ENCODE results near the gene CBFB. TPM values are rescaled to one million over a fixed set of nuclear protein-coding genes. Genes with fewer than 3 reads are reported as not detected.
"Not testable (repeated sequence)": the region's sequence is repeated elsewhere in the genome, so short reads cannot be mapped to it uniquely, and the experiment has no call there.

The CBFB gene
- total RNA-seq, 2 experiments from 2014 or later = 111 to 114 TPM

DNA sequence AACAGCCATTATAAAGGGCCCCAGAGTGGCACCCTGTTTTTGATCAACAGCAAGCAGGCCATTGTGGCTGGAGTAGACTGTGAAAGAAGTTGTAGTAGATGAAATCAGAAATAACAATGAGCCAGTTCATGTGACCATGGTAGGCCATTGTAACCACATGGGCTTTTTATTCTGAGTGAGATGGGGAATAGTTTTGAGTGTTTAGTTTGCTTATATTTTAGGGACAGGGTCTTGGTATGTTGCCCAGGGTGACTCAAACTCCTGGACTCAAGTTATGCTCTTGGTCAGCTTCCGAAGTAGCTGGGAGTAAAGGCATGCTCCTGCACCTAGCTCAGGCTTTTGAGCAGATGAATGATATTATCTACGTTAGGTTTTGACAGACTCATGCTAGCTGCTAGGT, 12.0 kb downstream of the CBFB start:
- H3K36me3 Mint-ChIP-seq (ENCODE audit: low read depth) = peaks cover 36% of the 10 kb centered on the region
- ChIA-PET POLR2A (interaction anchor here (1.1 kb wide), 2 partner anchors 39 to 41 kb away, joined by 3 to 4 read pairs; no protein-coding TSS in a partner anchor), CTCF (interaction anchor here (0.6 to 1.5 kb wide), 2 partner anchors 12 to 23 kb away, joined by 3 read pairs; partner anchors contain the start of gene CBFB)
- no peak overlapping the region for H3K27ac Mint-ChIP-seq
- intact Hi-C loops (cut with micrococcal nuclease) = no loop called here
- TF ChIP-seq, protein P1, sequence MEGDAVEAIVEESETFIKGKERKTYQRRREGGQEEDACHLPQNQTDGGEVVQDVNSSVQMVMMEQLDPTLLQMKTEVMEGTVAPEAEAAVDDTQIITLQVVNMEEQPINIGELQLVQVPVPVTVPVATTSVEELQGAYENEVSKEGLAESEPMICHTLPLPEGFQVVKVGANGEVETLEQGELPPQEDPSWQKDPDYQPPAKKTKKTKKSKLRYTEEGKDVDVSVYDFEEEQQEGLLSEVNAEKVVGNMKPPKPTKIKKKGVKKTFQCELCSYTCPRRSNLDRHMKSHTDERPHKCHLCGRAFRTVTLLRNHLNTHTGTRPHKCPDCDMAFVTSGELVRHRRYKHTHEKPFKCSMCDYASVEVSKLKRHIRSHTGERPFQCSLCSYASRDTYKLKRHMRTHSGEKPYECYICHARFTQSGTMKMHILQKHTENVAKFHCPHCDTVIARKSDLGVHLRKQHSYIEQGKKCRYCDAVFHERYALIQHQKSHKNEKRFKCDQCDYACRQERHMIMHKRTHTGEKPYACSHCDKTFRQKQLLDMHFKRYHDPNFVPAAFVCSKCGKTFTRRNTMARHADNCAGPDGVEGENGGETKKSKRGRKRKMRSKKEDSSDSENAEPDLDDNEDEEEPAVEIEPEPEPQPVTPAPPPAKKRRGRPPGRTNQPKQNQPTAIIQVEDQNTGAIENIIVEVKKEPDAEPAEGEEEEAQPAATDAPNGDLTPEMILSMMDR (IDR thresholded peaks at IDR 0.05) = no peak
- ATAC-seq (no peak), DNase-seq (no peak)
- H3K4me3 Mint-ChIP-seq = no peak overlapping the region
- H3K9me3 Mint-ChIP-seq = no peaks in the 10 kb centered on the region
- peaks cover 20% of the 10 kb centered on the region for H3K4me1 Mint-ChIP-seq (ENCODE audit: low read depth)
- H3K27me3 Mint-ChIP-seq = no peaks in the 10 kb centered on the region

DNA sequence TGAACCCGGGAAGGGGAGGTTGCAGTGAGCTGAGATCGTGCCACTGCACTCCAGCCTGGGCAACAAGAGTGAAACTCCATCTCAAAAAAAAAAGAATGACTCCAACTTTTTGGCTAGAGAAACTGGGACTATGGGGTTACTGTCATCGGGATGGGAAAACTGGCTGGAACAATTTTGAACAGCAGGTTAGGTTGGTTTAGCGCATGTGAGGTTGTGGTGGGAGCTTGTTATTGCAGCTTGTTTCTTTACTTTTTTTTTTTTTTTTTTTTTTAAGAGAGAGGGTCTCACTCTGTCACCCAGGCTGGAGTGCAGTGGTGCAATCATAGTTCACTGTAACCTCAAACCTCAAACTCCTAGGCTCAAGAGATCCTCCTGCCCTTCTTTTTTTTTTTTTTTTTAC, 12.6 kb downstream of the CBFB start:
- CTCF ChIA-PET = interaction anchor here (1.5 to 3.4 kb wide), 2 partner anchors 24 to 114 kb away, joined by 3 to 19 read pairs; no protein-coding TSS in a partner anchor
- Mint-ChIP-seq H3K4me1 (ENCODE audit: low read depth) (peaks cover 17% of the 10 kb centered on the region), H3K36me3 (ENCODE audit: low read depth) (peaks cover 38% of the 10 kb centered on the region)
- H3K9me3 Mint-ChIP-seq; intact Hi-C loops (cut with micrococcal nuclease); DNase-seq; H3K4me3 Mint-ChIP-seq; ATAC-seq; H3K27me3 Mint-ChIP-seq; H3K27ac Mint-ChIP-seq: not testable (repeated sequence)
- POLR2A ChIA-PET = interaction anchor here (0.6 to 1.1 kb wide), 2 partner anchors 39 to 357 kb away, joined by 3 to 4 read pairs; no protein-coding TSS in a partner anchor

DNA sequence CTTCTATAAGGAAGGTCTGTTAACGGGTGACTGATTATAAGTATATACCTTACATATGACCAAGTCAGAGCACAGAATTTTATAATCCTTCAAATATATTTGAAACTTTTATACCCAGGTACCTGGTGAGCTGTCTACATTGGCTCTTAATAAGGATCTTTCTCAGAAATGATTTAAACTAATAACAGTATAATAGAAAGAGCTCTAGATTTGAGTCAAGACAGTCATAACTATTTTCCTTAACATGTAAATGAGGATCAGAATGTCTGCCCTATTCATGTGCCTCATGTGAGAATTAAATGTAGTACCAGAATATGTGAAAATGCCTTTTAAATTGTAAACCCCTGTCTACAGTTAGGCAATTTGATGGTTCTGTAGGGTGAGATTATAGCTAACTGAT, 14.5 kb downstream of the CBFB start:
- H3K4me1 Mint-ChIP-seq (ENCODE audit: low read depth) = peaks cover 16% of the 10 kb centered on the region
- TF ChIP-seq, protein P1 (IDR thresholded peaks at IDR 0.05) = no peak
- H3K4me3 Mint-ChIP-seq = no peak overlapping the region
- intact Hi-C loops (cut with micrococcal nuclease) = no loop called here
- H3K27ac Mint-ChIP-seq = no peak overlapping the region
- H3K36me3 Mint-ChIP-seq (ENCODE audit: low read depth) = peaks cover 34% of the 10 kb centered on the region
- ATAC-seq (no peak), DNase-seq (no peak)
- CTCF ChIA-PET = interaction anchor here (1.1 to 3.4 kb wide), 9 partner anchors 10 to 115 kb away, joined by 3 to 21 read pairs (median 4); partner anchors contain the start of gene CES3
- H3K9me3 Mint-ChIP-seq = no peaks in the 10 kb centered on the region
- POLR2A ChIA-PET = interaction anchor here (0.7 to 2.2 kb wide), 5 partner anchors 9 to 70 kb away, joined by 3 to 14 read pairs (median 3); no protein-coding TSS in a partner anchor
- H3K27me3 Mint-ChIP-seq = no peaks in the 10 kb centered on the region

DNA sequence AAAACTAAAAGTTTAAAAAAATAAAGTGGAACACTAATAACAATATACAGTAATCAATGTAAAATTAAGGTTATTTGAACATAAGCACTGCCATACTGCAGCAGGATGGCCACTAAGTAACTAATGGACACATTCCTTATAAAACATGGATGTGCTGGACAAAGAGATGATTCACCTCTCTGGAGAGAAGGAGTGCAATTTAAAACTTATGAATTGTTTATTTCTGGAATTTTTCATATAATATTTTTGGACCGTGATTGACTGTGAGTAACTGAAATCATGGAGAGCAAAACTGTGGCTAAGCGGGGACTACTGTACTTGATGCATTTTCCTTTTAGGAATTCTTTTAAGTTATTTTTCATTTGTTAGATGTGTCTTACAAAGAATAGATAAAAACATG, 21.8 kb downstream of the CBFB start:
- Mint-ChIP-seq H3K27me3 (no peaks in the 10 kb centered on the region), H3K4me1 (ENCODE audit: low read depth) (peaks cover 36% of the 10 kb centered on the region), H3K9me3 (no peaks in the 10 kb centered on the region), H3K36me3 (ENCODE audit: low read depth) (peaks cover 21% of the 10 kb centered on the region), H3K27ac (no peak overlapping the region), H3K4me3 (no peak overlapping the region)
- ATAC-seq (no peak), DNase-seq (no peak)
- intact Hi-C loops (cut with micrococcal nuclease) = no loop called here
- POLR2A ChIA-PET = no interaction called here
- TF ChIP-seq, protein P1 (IDR thresholded peaks at IDR 0.05) = no peak
- CTCF ChIA-PET = interaction anchor here (1.0 to 1.3 kb wide), 2 partner anchors 61 to 104 kb away, joined by 3 read pairs; no protein-coding TSS in a partner anchor

DNA sequence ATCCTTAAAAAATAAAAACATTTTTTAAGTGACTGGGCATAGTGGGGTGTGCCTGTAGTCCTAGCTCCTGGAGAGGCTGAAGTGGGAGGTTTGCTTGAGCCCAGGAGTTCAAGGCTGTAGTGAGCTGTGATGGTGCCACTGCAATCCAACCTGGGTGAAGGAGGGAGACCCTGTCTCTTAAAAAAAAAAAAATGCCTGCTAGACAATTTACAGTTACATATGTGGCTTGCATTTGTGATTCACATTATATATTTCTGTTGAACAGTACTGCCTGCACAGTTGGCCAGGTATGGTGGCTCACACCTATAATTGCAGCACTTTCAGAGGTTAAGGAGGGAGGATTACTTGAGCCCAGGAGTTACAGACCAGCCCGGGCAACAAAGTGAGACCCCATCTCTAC, 23.4 kb downstream of the CBFB start:
- peaks cover 21% of the 10 kb centered on the region for H3K36me3 Mint-ChIP-seq (ENCODE audit: low read depth)
- TF ChIP-seq, protein P1 (IDR thresholded peaks at IDR 0.05) = no peak
- ATAC-seq = no peak
- ChIA-PET POLR2A (interaction anchor here (1.5 kb wide), 1 partner anchor 9 kb away, joined by 3 read pairs; no protein-coding TSS in a partner anchor), CTCF (interaction anchor here (0.8 to 1.5 kb wide), 4 partner anchors 20 to 103 kb away, joined by 3 to 4 read pairs (median 3); no protein-coding TSS in a partner anchor)
- peak overlapping the region; percentile 60 for H3K4me3 Mint-ChIP-seq
- H3K27ac Mint-ChIP-seq = peak overlapping the region; percentile 91
- DNase-seq = no peak
- no peaks in the 10 kb centered on the region for H3K9me3 Mint-ChIP-seq
- peaks cover 38% of the 10 kb centered on the region for H3K4me1 Mint-ChIP-seq (ENCODE audit: low read depth)
- no peaks in the 10 kb centered on the region for H3K27me3 Mint-ChIP-seq
- intact Hi-C loops (cut with micrococcal nuclease) = no loop called here

Measured in activated CD8-positive, alpha-beta T cell treated with anti-CD3 and anti-CD28 coated beads for 36 hours (primary cell).